ENCODE measurements around the gene ISL2. TPM values are rescaled to one million over a fixed set of nuclear protein-coding genes. Genes with fewer than 3 reads are reported as not detected.
"Not testable (repeated sequence)": the region's sequence is repeated elsewhere in the genome, so short reads cannot be mapped to it uniquely, and the experiment has no call there.

The ISL2 gene
- total and polyA plus RNA-seq, 4 donors, result 0.03 to 0.14 TPM; not detected in 2

- peak overlapping the region; percentile 70 to 89 for H3K27ac ChIP-seq (ENCODE audit: low read depth in 1 of 2, low read length in 2 of 2)
- H3K27me3 ChIP-seq (ENCODE audit: control insufficient read depth in 4 of 4, insufficient read depth in 4 of 4, low read length in 3 of 4); H3K4me3 ChIP-seq (ENCODE audit: low read depth in 1 of 3, low read length in 3 of 3); H3K36me3 ChIP-seq (ENCODE audit: control insufficient read depth in 4 of 4, insufficient read depth in 3 of 4, low read depth in 1 of 4, low read length in 3 of 4); H3K9me3 ChIP-seq (ENCODE audit: control insufficient read depth in 4 of 4, low read length in 3 of 4); DNase-seq (ENCODE audit: low spot score): not testable (repeated sequence)
- WGBS, result 89% methylated on average over 4 of the region's 4 CpGs
- TF ChIP-seq JUND (IDR thresholded peaks at IDR 0.05), result peak in 1 of 2 donors; percentile 7
- peak overlapping the region in 1 of 2 donors; percentile 44 for H3K9ac ChIP-seq (ENCODE audit: low read depth in 1 of 2, low read length in 2 of 2)
- peaks cover 12 to 34% (median 19%) of the 10 kb centered on the region in 4 donors for H3K4me1 ChIP-seq (ENCODE audit: control insufficient read depth in 4 of 4, insufficient read depth in 4 of 4, low read length in 3 of 4)
Observed at GRCh38 chr15:76313175-76313567, 23.4 kb upstream of the ISL2 start.

GRCh38 chr15:76313731-76314130 is 22.8 kb upstream of the ISL2 start:
- Histone ChIP-seq H3K4me3 (ENCODE audit: low read depth in 1 of 3, low read length in 3 of 3) (no peak overlapping the region), H3K36me3 (ENCODE audit: control insufficient read depth in 4 of 4, insufficient read depth in 3 of 4, low read depth in 1 of 4, low read length in 3 of 4) (peaks cover 0 to 3% (median 0%) of the 10 kb centered on the region in 4 donors), H3K27ac (ENCODE audit: low read depth in 1 of 2, low read length in 2 of 2) (peak overlapping the region in 1 of 2 donors; percentile 89), H3K4me1 (ENCODE audit: control insufficient read depth in 4 of 4, insufficient read depth in 4 of 4, low read length in 3 of 4) (peaks cover 12 to 28% (median 15%) of the 10 kb centered on the region in 4 donors), H3K27me3 (ENCODE audit: control insufficient read depth in 4 of 4, insufficient read depth in 4 of 4, low read length in 3 of 4) (no peaks in the 10 kb centered on the region), H3K9me3 (ENCODE audit: control insufficient read depth in 4 of 4, low read length in 3 of 4) (no peaks in the 10 kb centered on the region), H3K9ac (ENCODE audit: low read depth in 1 of 2, low read length in 2 of 2) (no peak overlapping the region)
- 90% methylated on average over 5 of the region's 5 CpGs for WGBS
- DNase-seq (ENCODE audit: low spot score), result no peak
- TF ChIP-seq HNF4A (conservative IDR thresholded peaks at IDR 0.05), result no peak
- no peak for TF ChIP-seq EGR1 (IDR thresholded peaks at IDR 0.05; ENCODE audit: low read depth in 2 of 2)
- no peak for TF ChIP-seq GABPA (IDR thresholded peaks at IDR 0.05 in 1 of 2, conservative IDR thresholded peaks at IDR 0.05 in 1 of 2)
- no peak for TF ChIP-seq NR2F2 (IDR thresholded peaks at IDR 0.05)
- TF ChIP-seq FOXA1 (IDR thresholded peaks at IDR 0.05), result no peak
- no peak for TF ChIP-seq REST (IDR thresholded peaks at IDR 0.05)
- no peak for TF ChIP-seq MAX (IDR thresholded peaks at IDR 0.05)
- no peak for TF ChIP-seq RAD21 (IDR thresholded peaks at IDR 0.05)
- TF ChIP-seq TAF1 (conservative IDR thresholded peaks at IDR 0.05), result no peak
- TF ChIP-seq YY1 (IDR thresholded peaks at IDR 0.05), result no peak

GRCh38 chr15:76320012-76320411 is 16.6 kb upstream of the ISL2 start:
- H3K9ac ChIP-seq (ENCODE audit: low read depth in 1 of 2, low read length in 2 of 2), result no peak overlapping the region
- no peaks in the 10 kb centered on the region for H3K9me3 ChIP-seq (ENCODE audit: control insufficient read depth in 4 of 4, low read length in 3 of 4)
- no peak overlapping the region for H3K4me3 ChIP-seq (ENCODE audit: low read depth in 1 of 3, low read length in 3 of 3)
- WGBS, result 90% methylated on average over 6 of the region's 6 CpGs
- H3K4me1 ChIP-seq (ENCODE audit: control insufficient read depth in 4 of 4, insufficient read depth in 4 of 4, low read length in 3 of 4), result no peaks in the 10 kb centered on the region
- no peaks in the 10 kb centered on the region for H3K27me3 ChIP-seq (ENCODE audit: control insufficient read depth in 4 of 4, insufficient read depth in 4 of 4, low read length in 3 of 4)
- no peaks in the 10 kb centered on the region for H3K36me3 ChIP-seq (ENCODE audit: control insufficient read depth in 4 of 4, insufficient read depth in 3 of 4, low read depth in 1 of 4, low read length in 3 of 4)
- no peak for DNase-seq (ENCODE audit: low spot score)
- H3K27ac ChIP-seq (ENCODE audit: low read depth in 1 of 2, low read length in 2 of 2), result no peak overlapping the region
- TF ChIP-seq MAX (IDR thresholded peaks at IDR 0.05) (no peak), GABPA (IDR thresholded peaks at IDR 0.05 in 1 of 2, conservative IDR thresholded peaks at IDR 0.05 in 1 of 2) (no peak), ZBTB33 (IDR thresholded peaks at IDR 0.05) (no peak), RXRA (IDR thresholded peaks at IDR 0.05) (no peak), SP1 (IDR thresholded peaks at IDR 0.05) (no peak), FOXA1 (IDR thresholded peaks at IDR 0.05) (no peak), FOXA2 (IDR thresholded peaks at IDR 0.05) (no peak), TAF1 (conservative IDR thresholded peaks at IDR 0.05) (no peak), CTCF (IDR thresholded peaks at IDR 0.05; ENCODE audit: low read depth, low read length, missing input control) (no peak), JUND (IDR thresholded peaks at IDR 0.05) (no peak), RAD21 (IDR thresholded peaks at IDR 0.05) (no peak), REST (IDR thresholded peaks at IDR 0.05) (no peak)
